Measurements from ENCODE around the gene DDX17. TPM values are rescaled to one million over a fixed set of nuclear protein-coding genes. Genes with fewer than 3 reads are reported as not detected.
"Not testable (repeated sequence)": the region's sequence is repeated elsewhere in the genome, so short reads cannot be mapped to it uniquely, and the experiment has no call there.

Gene DDX17
- total RNA-seq, 2 experiments from 2014 or later, result 468 to 521 TPM

GRCh38 chr22:38470179-38470578 lies 35.9 kb downstream of the DDX17 start:
- H3K27ac Mint-ChIP-seq; H3K9me3 Mint-ChIP-seq; DNase-seq; CTCF ChIA-PET; H3K4me3 Mint-ChIP-seq; POLR2A ChIA-PET; H3K4me1 Mint-ChIP-seq; H3K36me3 Mint-ChIP-seq (ENCODE audit: low read depth): not testable (repeated sequence)
- peaks cover 27% of the 10 kb centered on the region for H3K27me3 Mint-ChIP-seq

- POLR2A ChIA-PET, result no interaction called here
- Mint-ChIP-seq H3K36me3 (ENCODE audit: low read depth) (peaks cover 2% of the 10 kb centered on the region), H3K4me1 (peaks cover 9% of the 10 kb centered on the region), H3K9me3 (no peaks in the 10 kb centered on the region), H3K27me3 (peaks cover 31% of the 10 kb centered on the region), H3K27ac (no peak overlapping the region), H3K4me3 (no peak overlapping the region)
- no peak for DNase-seq
- CTCF ChIA-PET, result no interaction called here
Measured at GRCh38 chr22:38469306-38469781, 36.8 kb downstream of the DDX17 start.

GRCh38 chr22:38468443-38469305 lies 37.4 kb downstream of the DDX17 start:
- Mint-ChIP-seq H3K4me1 (peaks cover 9% of the 10 kb centered on the region), H3K36me3 (ENCODE audit: low read depth) (peaks cover 2% of the 10 kb centered on the region), H3K9me3 (no peaks in the 10 kb centered on the region), H3K4me3 (peak overlapping the region; percentile 32), H3K27ac (no peak overlapping the region), H3K27me3 (peaks cover 38% of the 10 kb centered on the region)
- POLR2A ChIA-PET, result no interaction called here
- DNase-seq, result no peak
- CTCF ChIA-PET, result interaction anchor here (0.9 to 1.4 kb wide), 2 partner anchors 11 to 26 kb away, joined by 3 read pairs; no protein-coding TSS in a partner anchor

- Mint-ChIP-seq H3K9me3 (no peaks in the 10 kb centered on the region), H3K27me3 (peaks cover 44% of the 10 kb centered on the region), H3K27ac (no peak within 1 kb of the TSS), H3K36me3 (ENCODE audit: low read depth) (peaks cover 2% of the 10 kb centered on the region), H3K4me3 (peak within 1 kb of the TSS; percentile 62), H3K4me1 (peaks cover 12% of the 10 kb centered on the region)
- DNase-seq, result peak; percentile 22
- POLR2A ChIA-PET, result no interaction called here
- CTCF ChIA-PET, result interaction anchor here (0.9 to 1.4 kb wide), 2 partner anchors 12 to 27 kb away, joined by 3 read pairs; no protein-coding TSS in a partner anchor
Measured at GRCh38 chr22:38467904-38468442, 38.1 kb downstream of the DDX17 start, which contains the start of gene KDELR3. Gene KDELR3 (plus strand): TSS chr22:38468096. CDS start chr22:38468234, 138 bp downstream.

- no peak for DNase-seq
- Mint-ChIP-seq H3K27me3 (peaks cover 47% of the 10 kb centered on the region), H3K4me3 (peak overlapping the region; percentile 62), H3K27ac (no peak overlapping the region), H3K4me1 (peaks cover 13% of the 10 kb centered on the region), H3K36me3 (ENCODE audit: low read depth) (peaks cover 2% of the 10 kb centered on the region), H3K9me3 (no peaks in the 10 kb centered on the region)
- ChIA-PET CTCF (interaction anchor here (1.4 kb wide), 1 partner anchor 27 kb away, joined by 3 read pairs; no protein-coding TSS in a partner anchor), POLR2A (no interaction called here)
Measured at GRCh38 chr22:38467438-38467903, 38.6 kb downstream of the DDX17 start.

GRCh38 chr22:38465673-38466490 lies 40.2 kb downstream of the DDX17 start:
- H3K36me3 Mint-ChIP-seq (ENCODE audit: low read depth), result peaks cover 2% of the 10 kb centered on the region

GRCh38 chr22:38464992-38465672 lies 41.0 kb downstream of the DDX17 start:
- POLR2A ChIA-PET, result interaction anchor here (0.6 kb wide), 1 partner anchor 134 kb away, joined by 5 read pairs; no protein-coding TSS in a partner anchor
- Mint-ChIP-seq H3K4me3 (no peak overlapping the region), H3K4me1 (peaks cover 18% of the 10 kb centered on the region), H3K27ac (no peak overlapping the region), H3K27me3 (peaks cover 70% of the 10 kb centered on the region), H3K36me3 (ENCODE audit: low read depth) (peaks cover 2% of the 10 kb centered on the region), H3K9me3 (no peaks in the 10 kb centered on the region)
- DNase-seq, result no peak
- CTCF ChIA-PET, result interaction anchor here (0.6 kb wide), 1 partner anchor 23 kb away, joined by 3 read pairs; no protein-coding TSS in a partner anchor

More at GRCh38 chr22:38465673-38466490, 40.2 kb downstream of the DDX17 start:
- POLR2A ChIA-PET, result interaction anchor here (0.6 kb wide), 1 partner anchor 135 kb away, joined by 5 read pairs; no protein-coding TSS in a partner anchor
- H3K27ac Mint-ChIP-seq, result no peak overlapping the region
- H3K27me3 Mint-ChIP-seq, result peaks cover 63% of the 10 kb centered on the region
- no peak overlapping the region for H3K4me3 Mint-ChIP-seq
- CTCF ChIA-PET, result interaction anchor here (0.6 kb wide), 1 partner anchor 24 kb away, joined by 3 read pairs; no protein-coding TSS in a partner anchor
- H3K9me3 Mint-ChIP-seq, result no peaks in the 10 kb centered on the region
- no peak for DNase-seq
- peaks cover 18% of the 10 kb centered on the region for H3K4me1 Mint-ChIP-seq

- H3K27me3 Mint-ChIP-seq, result peaks cover 83% of the 10 kb centered on the region
- H3K4me1 Mint-ChIP-seq, result peaks cover 18% of the 10 kb centered on the region
- CTCF ChIA-PET, result interaction anchor here (0.7 to 1.2 kb wide), 4 partner anchors 12 to 16 kb away, joined by 3 read pairs; no protein-coding TSS in a partner anchor
- no peak overlapping the region for H3K4me3 Mint-ChIP-seq
- peaks cover 2% of the 10 kb centered on the region for H3K36me3 Mint-ChIP-seq (ENCODE audit: low read depth)
- H3K9me3 Mint-ChIP-seq, result no peaks in the 10 kb centered on the region
- H3K27ac Mint-ChIP-seq, result no peak overlapping the region
- no peak for DNase-seq
- POLR2A ChIA-PET, result no interaction called here
Measured at GRCh38 chr22:38462960-38463784, 42.9 kb downstream of the DDX17 start.

GRCh38 chr22:38461414-38462081 lies 44.6 kb downstream of the DDX17 start:
- peak; percentile 70 for DNase-seq
- CTCF ChIA-PET, result interaction anchor here (0.5 to 1.9 kb wide), 2 partner anchors 8 to 355 kb away, joined by 3 to 6 read pairs; no protein-coding TSS in a partner anchor
- Mint-ChIP-seq H3K27ac (no peak overlapping the region), H3K4me1 (peaks cover 14% of the 10 kb centered on the region), H3K4me3 (no peak overlapping the region), H3K36me3 (ENCODE audit: low read depth) (no peaks in the 10 kb centered on the region), H3K27me3 (peaks cover 86% of the 10 kb centered on the region), H3K9me3 (no peaks in the 10 kb centered on the region)
- POLR2A ChIA-PET, result interaction anchor here (0.6 kb wide), 1 partner anchor 19 kb away, joined by 5 read pairs; no protein-coding TSS in a partner anchor

- H3K36me3 Mint-ChIP-seq (ENCODE audit: low read depth), result no peaks in the 10 kb centered on the region
- H3K9me3 Mint-ChIP-seq, result no peaks in the 10 kb centered on the region
- DNase-seq, result no peak
- H3K4me3 Mint-ChIP-seq, result no peak overlapping the region
- POLR2A ChIA-PET, result no interaction called here
- H3K27ac Mint-ChIP-seq, result no peak overlapping the region
- H3K27me3 Mint-ChIP-seq, result peaks cover 85% of the 10 kb centered on the region
- CTCF ChIA-PET, result interaction anchor here (1.9 kb wide), 1 partner anchor 8 kb away, joined by 6 read pairs; no protein-coding TSS in a partner anchor
- H3K4me1 Mint-ChIP-seq, result peaks cover 18% of the 10 kb centered on the region
Measured at GRCh38 chr22:38461057-38461413, 45.1 kb downstream of the DDX17 start.

- Mint-ChIP-seq H3K4me1 (peaks cover 18% of the 10 kb centered on the region), H3K27me3 (peaks cover 78% of the 10 kb centered on the region), H3K9me3 (no peaks in the 10 kb centered on the region), H3K4me3 (no peak overlapping the region), H3K36me3 (ENCODE audit: low read depth) (no peaks in the 10 kb centered on the region), H3K27ac (no peak overlapping the region)
- DNase-seq, result no peak
- POLR2A ChIA-PET, result no interaction called here
- CTCF ChIA-PET, result interaction anchor here (1.9 kb wide), 1 partner anchor 7 kb away, joined by 6 read pairs; no protein-coding TSS in a partner anchor
Measured at GRCh38 chr22:38460426-38460840, 45.7 kb downstream of the DDX17 start.

Data from activated CD4-positive, alpha-beta T cell treated with anti-CD3 and anti-CD28 coated beads, Interleukin-2, amount 10 ng/mL, durations not matched to agents 7 days and 5 days (primary cell).